GM21390 (cell line): ENCODE measurements around the gene RNF112.

ENCODE experiments used
- ATAC-seq: cut with Tn5 transposase; IDR thresholded peaks from one replicate; pipeline ENCODE4 v1.9.1; 2021; ENCODE audit not compliant: unreplicated experiment

Gene RNF112

DNA sequence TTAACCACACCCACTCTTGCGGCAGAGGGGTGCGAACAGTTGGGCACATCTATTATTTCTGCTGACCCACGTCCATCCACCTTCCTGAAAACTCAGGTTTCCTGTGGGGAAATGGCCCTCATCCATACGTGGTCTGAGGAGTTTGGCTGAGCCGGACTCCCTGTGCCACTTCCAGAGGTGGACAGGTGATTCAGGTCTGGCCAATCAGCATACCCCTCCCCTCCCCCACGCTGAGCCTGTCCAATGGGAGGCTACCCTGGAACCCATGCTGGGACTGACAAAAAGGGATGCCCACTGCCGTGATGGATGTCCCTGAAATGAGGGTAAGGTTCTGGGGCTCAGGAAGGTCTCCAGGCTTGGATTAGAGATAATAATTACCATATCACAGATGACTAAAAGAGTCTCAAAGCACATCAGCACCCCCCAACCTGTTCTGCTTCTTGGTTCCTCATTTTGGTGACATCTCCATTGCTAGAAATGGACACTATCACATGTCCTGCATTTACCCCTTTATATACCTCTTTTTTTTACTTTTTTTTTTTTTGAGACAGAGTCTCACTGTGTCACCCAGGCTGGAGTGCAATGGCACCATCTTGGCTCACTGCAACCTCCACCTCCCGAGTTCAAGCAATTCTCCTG is 38.0 kb upstream of the RNF112 start:
- ATAC-seq = no peak

DNA sequence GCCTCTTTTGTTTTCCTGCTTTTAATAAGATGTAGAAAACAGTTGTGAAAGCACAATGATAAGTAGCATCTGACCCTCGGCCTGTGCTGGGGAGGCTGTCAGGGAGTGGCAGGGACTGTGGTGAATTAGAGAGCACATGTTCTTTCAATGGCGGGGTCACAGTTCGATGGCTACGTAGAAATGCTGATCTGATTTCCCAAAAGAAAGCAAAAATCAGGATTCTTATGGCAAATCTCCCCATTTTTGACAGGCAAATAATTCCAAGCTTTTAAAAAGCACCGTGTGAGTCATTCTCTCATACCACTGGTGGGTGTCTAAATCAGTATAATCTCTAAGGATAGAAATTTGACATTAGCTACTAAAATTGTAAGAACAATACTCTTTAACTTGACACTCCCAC is 36.9 kb upstream of the RNF112 start:
- no peak for ATAC-seq

DNA sequence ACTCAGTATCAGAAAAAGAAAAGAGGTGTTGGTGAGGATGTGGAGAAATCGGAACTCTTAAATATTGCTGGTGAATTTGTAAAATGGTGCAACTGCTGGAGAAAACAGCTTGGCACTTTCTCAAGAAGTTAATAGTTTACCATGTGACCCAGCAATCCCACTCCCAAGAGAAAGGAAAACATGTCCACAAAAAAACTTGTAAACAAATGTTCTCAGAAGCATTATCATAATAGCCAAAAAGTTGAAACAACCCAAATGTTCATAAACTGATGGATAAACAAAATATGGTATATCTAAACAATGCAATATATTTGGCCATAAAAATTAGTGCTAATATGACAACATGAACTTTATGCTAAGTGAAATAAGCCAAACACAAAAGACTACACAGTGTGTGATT is 35.3 kb upstream of the RNF112 start:
- ATAC-seq = no peak

DNA sequence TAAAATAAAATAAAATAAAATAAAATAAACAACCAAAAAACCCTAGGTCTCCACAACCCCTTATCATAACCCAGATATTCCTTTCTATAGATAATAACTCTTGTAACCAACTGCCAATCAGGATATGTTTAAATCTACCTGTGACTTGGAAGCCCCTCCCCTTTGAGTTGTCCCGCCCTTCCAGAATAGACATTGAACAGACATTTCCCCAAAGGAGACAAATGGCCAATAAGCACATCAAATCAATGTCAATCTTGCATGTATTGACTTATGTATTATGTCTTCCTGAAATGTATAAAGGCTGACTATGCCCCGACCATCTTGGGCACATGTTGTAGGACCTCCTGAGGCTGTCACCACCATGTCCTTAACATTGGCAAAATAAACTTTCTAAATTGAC is 34.2 kb upstream of the RNF112 start:
- no peak for ATAC-seq

DNA sequence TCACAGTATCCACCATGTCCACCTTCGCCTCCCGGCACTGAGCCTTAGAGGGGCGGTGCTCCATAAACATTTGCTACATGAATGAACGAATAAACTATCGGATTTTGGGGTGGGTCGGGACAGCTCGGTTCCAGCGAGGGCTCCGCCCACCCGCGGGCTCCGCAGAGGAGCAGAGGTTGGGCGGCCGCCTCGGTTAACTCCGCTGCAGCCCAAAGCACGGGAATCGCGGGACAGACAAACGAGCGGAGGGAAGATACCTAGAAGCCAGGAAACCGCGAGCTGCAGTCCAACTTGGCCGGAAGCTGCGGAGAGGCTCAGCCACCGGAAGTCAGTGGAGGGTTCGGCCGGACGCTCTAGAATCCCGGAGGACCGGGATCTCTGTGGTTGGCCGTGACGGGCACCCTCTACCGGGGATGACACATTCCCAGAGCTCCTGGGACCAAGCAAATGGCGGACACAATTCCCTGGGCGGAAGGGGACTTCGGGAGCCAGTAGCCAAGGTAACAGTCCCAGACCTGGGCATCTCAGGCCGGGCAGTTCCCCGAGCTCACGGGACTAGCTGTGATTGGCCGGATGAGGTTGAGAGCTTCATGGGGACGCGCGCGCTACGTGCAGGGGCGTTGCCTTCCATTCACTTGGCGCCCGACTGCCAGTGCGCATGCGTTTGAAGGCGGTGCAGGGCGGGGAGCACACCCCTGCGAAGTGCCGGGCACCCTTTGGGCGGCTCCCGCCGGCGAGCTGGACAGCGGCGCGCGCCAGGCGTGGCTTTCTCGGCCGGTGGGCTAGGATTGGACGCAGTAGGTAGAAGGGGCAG is 33.2 kb upstream of the RNF112 start:
- peak; percentile 88 for ATAC-seq

DNA sequence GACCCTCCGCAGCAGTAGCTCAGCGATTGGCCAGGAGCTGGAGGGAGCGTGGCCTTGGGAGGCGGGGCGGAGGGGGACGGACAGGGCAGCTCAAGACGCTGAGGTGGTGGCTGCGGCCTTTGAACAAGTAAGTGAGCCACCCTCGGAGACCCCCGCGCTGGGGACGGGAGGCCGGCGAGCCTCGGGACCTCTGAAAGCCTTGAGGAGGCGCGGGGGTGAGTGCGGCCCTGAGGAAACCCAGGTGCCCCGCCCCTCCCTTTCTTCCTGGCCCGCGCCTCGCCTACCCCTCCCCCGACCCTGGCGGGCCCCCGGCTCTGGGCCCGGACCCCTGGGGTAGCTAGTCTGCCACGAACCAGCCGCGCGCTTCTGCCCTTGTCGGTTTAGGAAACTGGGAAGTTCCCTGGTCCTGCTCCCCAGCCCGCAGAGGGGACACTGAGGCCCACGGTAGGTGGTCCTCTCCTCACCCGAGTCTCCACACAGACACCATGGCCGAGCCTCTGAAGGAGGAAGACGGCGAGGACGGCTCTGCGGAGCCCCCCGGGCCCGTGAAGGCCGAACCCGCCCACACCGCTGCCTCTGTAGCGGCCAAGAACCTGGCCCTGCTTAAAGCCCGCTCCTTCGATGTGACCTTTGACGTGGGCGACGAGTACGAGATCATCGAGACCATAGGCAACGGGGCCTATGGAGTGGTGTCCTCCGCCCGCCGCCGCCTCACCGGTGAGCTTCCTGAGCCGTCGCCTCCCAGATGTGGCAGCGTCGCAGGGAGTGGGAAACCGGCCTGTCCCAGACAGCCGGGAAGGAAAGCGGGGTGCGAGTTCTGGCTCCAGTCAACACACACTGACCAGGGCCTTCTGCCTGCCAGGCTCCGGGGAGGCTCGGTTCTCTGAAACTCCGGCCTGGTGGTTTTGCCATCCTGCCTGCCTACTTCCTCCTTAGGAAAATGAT is 32.3 kb upstream of the RNF112 start, which contains the start of gene MAPK7:
Gene MAPK7, plus strand, starts transcription at position 83 of the 945 bp plus-strand sequence. Its CDS starts 403 bp downstream, at position 486.
- ATAC-seq = peak; percentile 9

DNA sequence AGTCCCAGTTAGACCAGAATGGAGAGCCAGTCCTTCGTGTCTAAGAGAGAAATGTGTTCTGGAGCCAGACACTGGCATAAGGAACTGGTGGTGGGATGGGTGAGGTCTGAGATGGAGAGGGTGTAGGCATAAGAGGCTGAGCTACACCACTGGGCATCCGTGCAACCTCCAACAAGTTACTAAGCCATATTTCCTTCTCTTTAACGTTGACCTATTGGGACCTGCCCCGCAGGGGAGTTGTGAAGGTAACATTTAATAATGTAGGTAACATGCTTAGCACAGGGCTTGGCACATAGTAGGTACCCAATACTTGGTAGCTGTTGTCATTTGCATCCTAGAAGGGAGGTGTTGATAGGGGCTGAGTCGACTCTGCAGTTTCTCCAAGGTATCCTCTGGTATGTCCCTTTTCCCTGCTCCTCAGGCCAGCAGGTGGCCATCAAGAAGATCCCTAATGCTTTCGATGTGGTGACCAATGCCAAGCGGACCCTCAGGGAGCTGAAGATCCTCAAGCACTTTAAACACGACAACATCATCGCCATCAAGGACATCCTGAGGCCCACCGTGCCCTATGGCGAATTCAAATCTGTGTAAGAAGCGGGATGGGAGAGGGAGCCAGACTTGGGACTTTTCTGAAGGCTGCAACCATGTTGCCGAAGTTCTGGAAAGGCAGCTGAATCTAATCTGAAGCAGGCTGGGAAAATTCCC is 31.5 kb upstream of the RNF112 start:
- ATAC-seq = no peak

DNA sequence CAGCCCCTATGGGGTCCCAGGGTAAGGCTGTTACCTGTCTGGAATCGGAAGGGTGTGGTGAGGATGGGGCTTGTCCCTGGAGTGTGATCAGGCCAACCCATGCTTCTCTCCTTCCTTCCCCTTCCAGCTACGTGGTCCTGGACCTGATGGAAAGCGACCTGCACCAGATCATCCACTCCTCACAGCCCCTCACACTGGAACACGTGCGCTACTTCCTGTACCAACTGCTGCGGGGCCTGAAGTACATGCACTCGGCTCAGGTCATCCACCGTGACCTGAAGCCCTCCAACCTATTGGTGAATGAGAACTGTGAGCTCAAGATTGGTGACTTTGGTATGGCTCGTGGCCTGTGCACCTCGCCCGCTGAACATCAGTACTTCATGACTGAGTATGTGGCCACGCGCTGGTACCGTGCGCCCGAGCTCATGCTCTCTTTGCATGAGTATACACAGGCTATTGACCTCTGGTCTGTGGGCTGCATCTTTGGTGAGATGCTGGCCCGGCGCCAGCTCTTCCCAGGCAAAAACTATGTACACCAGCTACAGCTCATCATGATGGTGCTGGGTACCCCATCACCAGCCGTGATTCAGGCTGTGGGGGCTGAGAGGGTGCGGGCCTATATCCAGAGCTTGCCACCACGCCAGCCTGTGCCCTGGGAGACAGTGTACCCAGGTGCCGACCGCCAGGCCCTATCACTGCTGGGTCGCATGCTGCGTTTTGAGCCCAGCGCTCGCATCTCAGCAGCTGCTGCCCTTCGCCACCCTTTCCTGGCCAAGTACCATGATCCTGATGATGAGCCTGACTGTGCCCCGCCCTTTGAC is 30.3 kb upstream of the RNF112 start:
- no peak for ATAC-seq

DNA sequence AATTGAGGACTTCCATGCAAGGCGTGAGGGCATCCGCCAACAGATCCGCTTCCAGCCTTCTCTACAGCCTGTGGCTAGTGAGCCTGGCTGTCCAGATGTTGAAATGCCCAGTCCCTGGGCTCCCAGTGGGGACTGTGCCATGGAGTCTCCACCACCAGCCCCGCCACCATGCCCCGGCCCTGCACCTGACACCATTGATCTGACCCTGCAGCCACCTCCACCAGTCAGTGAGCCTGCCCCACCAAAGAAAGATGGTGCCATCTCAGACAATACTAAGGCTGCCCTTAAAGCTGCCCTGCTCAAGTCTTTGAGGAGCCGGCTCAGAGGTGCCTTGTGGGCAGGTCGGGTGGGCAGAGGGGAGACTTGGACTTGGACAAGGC is 29.7 kb upstream of the RNF112 start:
- no peak for ATAC-seq

DNA sequence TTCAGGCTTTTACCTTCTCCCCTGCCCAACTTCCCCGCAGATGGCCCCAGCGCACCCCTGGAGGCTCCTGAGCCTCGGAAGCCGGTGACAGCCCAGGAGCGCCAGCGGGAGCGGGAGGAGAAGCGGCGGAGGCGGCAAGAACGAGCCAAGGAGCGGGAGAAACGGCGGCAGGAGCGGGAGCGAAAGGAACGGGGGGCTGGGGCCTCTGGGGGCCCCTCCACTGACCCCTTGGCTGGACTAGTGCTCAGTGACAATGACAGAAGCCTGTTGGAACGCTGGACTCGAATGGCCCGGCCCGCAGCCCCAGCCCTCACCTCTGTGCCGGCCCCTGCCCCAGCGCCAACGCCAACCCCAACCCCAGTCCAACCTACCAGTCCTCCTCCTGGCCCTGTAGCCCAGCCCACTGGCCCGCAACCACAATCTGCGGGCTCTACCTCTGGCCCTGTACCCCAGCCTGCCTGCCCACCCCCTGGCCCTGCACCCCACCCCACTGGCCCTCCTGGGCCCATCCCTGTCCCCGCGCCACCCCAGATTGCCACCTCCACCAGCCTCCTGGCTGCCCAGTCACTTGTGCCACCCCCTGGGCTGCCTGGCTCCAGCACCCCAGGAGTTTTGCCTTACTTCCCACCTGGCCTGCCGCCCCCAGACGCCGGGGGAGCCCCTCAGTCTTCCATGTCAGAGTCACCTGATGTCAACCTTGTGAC is 29.1 kb upstream of the RNF112 start:
- ATAC-seq = no peak

DNA sequence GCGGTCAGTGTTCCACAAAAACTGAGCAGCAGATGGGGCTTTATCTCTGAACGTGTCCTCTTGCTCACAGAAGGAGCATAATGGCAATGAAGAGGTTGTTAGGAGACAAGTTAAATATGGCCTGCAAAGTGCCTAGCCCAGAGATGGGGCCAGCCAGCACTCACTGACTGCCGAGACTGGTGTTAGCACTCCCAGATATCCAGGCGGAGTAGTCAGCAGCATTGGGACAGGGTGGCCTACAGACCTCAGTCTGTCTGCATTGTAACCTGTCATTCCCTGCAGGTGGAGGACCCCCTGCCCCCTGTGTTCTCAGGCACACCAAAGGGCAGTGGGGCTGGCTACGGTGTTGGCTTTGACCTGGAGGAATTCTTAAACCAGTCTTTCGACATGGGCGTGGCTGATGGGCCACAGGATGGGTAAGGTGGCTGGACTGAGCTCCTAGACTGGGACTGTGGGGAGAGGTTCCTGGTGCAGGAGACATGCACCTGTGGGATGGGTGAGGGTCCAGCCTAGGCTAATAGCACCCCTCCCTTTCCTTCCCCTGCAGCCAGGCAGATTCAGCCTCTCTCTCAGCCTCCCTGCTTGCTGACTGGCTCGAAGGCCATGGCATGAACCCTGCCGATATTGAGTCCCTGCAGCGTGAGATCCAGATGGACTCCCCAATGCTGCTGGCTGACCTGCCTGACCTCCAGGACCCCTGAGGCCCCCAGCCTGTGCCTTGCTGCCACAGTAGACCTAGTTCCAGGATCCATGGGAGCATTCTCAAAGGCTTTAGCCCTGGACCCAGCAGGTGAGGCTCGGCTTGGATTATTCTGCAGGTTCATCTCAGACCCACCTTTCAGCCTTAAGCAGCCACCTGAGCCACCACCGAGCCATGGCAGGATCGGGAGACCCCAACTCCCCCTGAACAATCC is 28.2 kb upstream of the RNF112 start:
- no peak for ATAC-seq

DNA sequence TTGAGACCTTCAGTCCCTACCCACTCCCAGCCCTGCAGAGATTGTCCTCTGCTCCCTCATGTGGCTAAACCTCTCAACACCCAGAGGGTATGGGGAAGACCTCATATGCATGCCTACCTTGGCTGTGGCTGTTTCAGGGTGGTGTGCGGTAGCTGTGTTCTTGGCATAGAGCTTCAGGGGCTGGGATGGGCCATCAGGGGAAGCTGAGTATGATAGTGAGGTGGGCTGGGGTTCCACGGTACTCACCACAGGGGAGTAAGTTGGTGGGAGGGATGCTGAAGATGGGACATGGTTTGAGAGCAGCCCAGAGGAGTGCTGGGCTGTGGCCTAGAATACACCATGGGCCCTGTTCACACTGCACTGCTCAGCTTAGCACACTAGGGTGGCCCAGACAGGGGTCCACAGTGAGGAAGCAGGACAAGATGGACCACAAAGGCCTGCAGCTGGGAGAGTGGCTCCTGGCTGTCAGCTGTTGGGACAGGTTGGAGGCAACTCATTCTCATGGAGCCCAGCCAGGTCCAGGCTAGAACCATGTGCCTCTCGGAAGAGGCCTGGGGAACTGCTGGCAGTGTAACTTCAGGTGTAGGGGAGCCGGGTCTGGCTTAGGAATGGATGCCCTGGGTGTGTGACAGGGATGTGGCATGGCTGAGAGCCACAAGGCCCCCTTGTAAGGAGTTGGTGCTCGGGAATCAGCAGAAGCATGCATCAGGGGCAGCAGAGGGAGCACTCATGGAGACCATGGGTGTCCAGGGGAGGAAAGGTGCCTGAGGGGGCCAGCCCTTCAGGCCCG is 27.2 kb upstream of the RNF112 start:
- no peak for ATAC-seq

DNA sequence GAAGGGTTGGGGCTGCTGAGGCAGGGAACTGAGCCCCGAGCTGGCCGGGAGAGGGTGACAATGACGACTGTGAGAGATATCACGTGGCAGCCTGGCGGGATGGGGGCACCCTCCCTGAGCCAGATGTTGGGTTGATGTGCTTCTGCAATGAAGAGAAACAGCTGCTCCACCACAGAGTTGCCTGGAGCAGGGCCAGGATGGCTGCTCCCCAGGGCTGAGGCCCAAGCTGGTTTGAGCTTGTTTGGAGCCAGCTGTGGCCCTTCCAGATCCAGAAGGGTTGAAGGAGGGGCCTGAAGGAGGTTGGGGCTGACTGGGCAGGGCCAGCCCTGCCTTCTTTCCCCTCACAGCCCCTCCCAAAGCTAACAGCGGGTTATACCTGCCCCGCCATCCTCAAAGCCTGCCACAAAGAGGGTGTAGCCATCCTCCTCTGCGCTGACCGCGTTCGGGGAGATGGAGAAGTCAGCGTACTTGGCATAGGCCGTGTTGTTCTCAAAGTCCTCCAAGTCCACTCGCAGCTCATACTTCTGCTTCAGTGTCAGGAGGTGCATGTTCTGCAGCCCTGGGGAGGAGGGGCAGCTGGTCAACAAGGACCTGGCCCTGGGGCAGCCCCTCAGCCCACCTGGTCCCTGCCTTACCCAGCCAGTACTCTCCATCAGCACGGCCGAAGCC is 26.2 kb upstream of the RNF112 start:
- ATAC-seq = no peak

DNA sequence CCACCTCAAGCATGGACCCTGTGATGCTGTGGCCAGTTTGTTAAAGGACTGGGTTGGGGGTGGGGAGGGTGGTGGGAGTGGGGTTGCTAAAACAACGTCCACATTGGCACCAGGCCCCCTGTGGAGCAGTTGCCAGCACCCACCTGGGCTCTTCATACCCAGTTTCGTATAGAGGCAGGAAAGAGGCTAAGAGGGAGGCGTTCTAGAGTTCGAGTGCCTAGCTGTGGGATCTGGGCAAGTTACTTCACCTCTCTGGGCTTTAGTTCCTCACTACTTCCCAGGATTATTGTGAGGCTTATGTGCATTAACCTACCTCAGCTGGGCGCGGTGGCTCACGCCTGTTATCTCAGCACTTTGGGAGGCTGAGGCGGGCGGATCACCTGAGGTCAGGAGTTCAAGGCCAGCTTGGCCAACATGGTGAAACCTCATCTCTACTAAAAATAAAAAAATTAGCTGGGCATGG is 25.5 kb upstream of the RNF112 start:
- no peak for ATAC-seq

DNA sequence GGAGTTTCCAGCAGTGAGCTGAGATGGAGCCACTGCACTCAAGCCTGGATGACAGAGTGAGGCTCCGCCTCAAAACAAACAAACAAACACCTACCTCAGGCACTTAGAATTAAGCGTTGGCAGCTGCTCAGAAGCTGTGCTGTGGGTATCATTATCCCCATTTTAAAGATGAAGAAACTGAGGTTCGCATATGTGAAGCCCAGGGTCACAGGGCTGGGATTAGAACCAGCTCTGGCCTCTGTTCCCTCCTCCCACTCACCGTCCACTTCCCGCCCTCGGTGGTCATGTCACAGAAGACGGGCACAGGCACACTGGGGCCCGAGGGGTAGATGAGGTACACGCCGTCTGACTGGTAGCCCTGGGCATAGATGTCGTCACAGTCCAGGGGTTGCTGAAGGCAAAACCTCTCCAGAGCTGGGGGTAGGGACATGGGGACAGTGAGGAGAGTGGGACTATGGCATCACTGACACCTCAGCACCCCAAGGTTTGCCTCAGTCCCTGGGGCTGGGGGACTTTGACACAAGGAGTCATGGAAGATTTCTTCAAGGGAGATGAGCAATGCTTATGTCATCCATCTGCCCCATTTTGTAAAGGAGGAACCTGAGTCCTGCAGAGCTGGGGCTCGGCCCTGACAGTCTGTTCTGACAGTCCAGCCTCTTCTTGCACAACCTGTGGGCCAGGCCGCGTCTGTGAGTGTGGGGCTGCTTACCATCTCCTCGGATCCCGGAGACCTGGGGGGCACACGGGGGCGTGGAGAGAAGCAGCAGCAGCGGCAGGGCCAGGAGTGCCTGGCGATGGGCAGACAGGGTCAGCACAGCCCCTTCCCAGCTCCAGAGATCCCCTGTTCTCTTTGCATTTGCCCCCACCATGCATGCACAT is 24.7 kb upstream of the RNF112 start:
- ATAC-seq = no peak
